Gastrocnemius medialis (tissue), 4 donors: Measurements from ENCODE around the gene ZNF492. TPM values are rescaled to one million over a fixed set of nuclear protein-coding genes. Genes with fewer than 3 reads are reported as not detected.

Experiments
- ATAC-seq, 2 donors: fragments of 150-250 bp; one replicate each; pipeline ENCODE4 v1.9.1; 2016
- DNase-seq, 2 donors: peaks; one replicate each; pipeline ENCODE4 v3.0.0-alpha.2; 2019
- H3K27ac ChIP-seq, 4 donors: fragments of 200-600 bp; sonication (generic); 1 replicate in 1 of 4; 2 replicates in 3 of 4; pipeline ENCODE4 v1.5.1; 2016 to 2018; ENCODE audit warnings: mild to moderate bottlenecking in 2 of 4, moderate library complexity in 1 of 4
- H3K27me3 ChIP-seq, 3 donors: fragments of 200-600 bp; sonication (generic) in 2 of 3; 1 replicate in 1 of 3; 2 replicates in 2 of 3; pipeline versions ENCODE4 v1.5.1 to v1.6.0; 2016 to 2019; ENCODE audit warnings: mild to moderate bottlenecking in 1 of 3, moderate library complexity in 1 of 3
- H3K36me3 ChIP-seq, 2 donors: fragments of 200-600 bp; sonication (generic) in 1 of 2; one replicate each; pipeline ENCODE4 v1.5.1; 2017 to 2018
- H3K4me1 ChIP-seq, 2 donors: fragments of 200-600 bp; sonication (generic) in 1 of 2; one replicate each; pipeline ENCODE4 v1.5.1; 2016 to 2017; ENCODE audit warnings: mild to moderate bottlenecking in 2 of 2
- H3K4me3 ChIP-seq, 4 donors: fragments of 200-600 bp; sonication (generic) in 3 of 4; 1 replicate in 1 of 4; 2 replicates in 3 of 4; pipeline ENCODE4 v1.5.1; 2016 to 2019; ENCODE audit warnings: mild to moderate bottlenecking in 2 of 4
- H3K9me3 ChIP-seq, 3 donors: fragments of 200-600 bp; sonication (generic) in 2 of 3; 1 replicate in 1 of 3; 2 replicates in 2 of 3; pipeline ENCODE4 v1.5.1; 2016 to 2019
- POLR2A ChIP-seq, 2 donors: fragments of 450-650 bp; IDR thresholded peaks; one replicate each; pipeline ENCODE4 v1.6.1; 2017; ENCODE audit warnings: antibody characterized with exemption in 2 of 2, mild to moderate bottlenecking in 2 of 2, moderate library complexity in 2 of 2
- in situ Hi-C, 4 donors: fragments of 200-750 bp; cut with MboI; loops; one replicate each; pipeline versions ENCODE4 v1.15.0 to v1.8.0; 2017; ENCODE audit warnings: low sequenced_read_pairs in 4 of 4
- intact Hi-C: fragments of 100-400 bp; cut with DNase I; formaldehyde crosslinking; loops from one replicate; pipeline ENCODE4 v1.15.1; 2023; ENCODE audit warnings: low total_unique reads
- total RNA-seq, 4 donors: library from RNA; depleted of rRNA; stranded (reverse); fragments of >200 nt; gene quantifications; one replicate each; pipeline versions ENCODE4 v1.1.0 to v1.2.3, GENCODE V29; 2016
- TF ChIP-seq, protein P1 (sequence below), 5 experiments: fragments of 450-650 bp in 3 of 5; fragments of 200-600 bp in 2 of 5; sonication (generic) in 2 of 5; IDR thresholded peaks in 4 of 5; conservative IDR thresholded peaks in 1 of 5; 1 replicate in 4 of 5; 2 replicates in 1 of 5; pipeline ENCODE4 v1.5.1; 2016 to 2019; ENCODE audit warnings: antibody characterized with exemption in 5 of 5, mild to moderate bottlenecking in 3 of 5, moderate library complexity in 3 of 5

ZNF492 gene
- total RNA-seq, 4 donors from 2014 or later = 0.36 TPM; not detected in 3

DNA sequence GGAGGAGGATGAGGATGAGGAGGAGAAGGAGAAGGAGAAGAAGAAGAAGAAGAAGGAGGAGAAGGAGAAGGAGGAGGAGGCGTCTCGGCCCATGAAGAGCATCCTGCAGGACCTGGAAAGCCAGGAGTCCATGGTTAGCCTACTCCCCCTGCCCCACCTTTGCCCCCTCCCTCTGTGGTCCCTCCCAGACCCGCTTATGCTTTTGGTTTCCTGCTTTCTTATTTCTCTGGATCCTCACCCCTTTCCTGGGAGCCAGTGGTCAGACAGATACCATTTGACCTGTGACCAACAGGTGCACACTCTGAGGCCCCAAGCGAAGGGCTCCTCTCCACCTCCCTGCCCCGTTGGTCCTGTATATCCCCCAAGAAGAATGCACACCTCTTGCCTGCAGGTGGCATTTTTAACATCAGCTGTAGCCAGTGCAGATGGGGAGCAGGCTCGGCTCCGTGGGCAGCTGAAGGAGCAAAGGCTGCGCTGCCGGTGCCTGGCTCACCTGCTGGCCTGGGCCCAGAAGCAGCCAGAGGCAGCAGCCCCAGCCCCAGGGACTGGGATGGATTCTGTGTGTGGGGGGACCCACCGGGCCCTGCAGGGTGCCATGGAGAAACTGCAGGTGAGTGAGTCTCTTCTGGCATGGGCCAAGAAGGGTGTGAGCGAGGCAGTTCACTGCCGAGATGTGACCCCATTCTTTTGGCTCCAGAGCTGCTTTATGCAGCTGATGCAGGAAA is 32.1 kb upstream of the ZNF492 start:
- intact Hi-C loops (no loop called here), in situ Hi-C loops (no loop called here)
- Histone ChIP-seq H3K4me3 (no peak overlapping the region), H3K27ac (no peak overlapping the region), H3K9me3 (no peaks in the 10 kb centered on the region), H3K4me1 (no peaks in the 10 kb centered on the region), H3K27me3 (no peaks in the 10 kb centered on the region), H3K36me3 (no peaks in the 10 kb centered on the region)
- ATAC-seq (no peak), DNase-seq (no peak)
- TF ChIP-seq POLR2A (IDR thresholded peaks at IDR 0.05) = no peak
- TF ChIP-seq, protein P1, sequence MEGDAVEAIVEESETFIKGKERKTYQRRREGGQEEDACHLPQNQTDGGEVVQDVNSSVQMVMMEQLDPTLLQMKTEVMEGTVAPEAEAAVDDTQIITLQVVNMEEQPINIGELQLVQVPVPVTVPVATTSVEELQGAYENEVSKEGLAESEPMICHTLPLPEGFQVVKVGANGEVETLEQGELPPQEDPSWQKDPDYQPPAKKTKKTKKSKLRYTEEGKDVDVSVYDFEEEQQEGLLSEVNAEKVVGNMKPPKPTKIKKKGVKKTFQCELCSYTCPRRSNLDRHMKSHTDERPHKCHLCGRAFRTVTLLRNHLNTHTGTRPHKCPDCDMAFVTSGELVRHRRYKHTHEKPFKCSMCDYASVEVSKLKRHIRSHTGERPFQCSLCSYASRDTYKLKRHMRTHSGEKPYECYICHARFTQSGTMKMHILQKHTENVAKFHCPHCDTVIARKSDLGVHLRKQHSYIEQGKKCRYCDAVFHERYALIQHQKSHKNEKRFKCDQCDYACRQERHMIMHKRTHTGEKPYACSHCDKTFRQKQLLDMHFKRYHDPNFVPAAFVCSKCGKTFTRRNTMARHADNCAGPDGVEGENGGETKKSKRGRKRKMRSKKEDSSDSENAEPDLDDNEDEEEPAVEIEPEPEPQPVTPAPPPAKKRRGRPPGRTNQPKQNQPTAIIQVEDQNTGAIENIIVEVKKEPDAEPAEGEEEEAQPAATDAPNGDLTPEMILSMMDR (IDR thresholded peaks at IDR 0.05 in 4 of 5, conservative IDR thresholded peaks at IDR 0.05 in 1 of 5) = no peak

DNA sequence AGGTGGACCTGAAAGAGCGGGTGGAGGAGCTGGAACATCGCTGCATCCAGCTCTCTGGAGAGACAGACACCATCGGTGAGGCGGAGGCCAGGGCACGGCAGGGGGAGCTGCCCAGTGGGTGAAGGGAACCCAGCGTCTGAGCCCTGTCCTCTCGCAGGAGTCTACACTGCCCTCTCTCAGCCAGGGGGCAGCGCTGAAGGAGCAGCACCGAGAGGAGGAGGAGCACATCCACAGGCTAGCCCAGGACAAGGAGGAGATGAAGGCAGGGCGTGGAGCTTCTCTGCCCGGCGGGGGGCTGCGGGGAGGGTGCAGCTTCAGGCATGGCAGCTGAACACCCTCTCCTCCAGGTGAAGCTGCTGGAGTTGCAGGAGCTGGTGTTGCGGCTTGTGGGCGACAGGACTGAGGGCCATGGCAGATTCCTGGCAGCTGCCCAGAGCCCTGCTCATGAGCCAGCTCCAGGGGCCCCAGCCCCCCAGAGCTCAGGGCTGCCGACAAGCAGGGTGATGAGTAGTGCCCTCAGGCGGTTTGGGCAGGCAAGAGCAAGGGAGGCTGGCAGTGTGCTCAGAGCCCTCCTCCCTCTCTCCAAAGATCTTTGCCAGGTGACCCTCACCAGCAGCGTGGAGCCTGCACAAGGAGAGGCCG is 31.4 kb upstream of the ZNF492 start:
- no peaks in the 10 kb centered on the region for H3K36me3 ChIP-seq
- H3K4me3 ChIP-seq = no peak overlapping the region
- in situ Hi-C loops (no loop called here), intact Hi-C loops (no loop called here)
- no peaks in the 10 kb centered on the region for H3K27me3 ChIP-seq
- no peaks in the 10 kb centered on the region for H3K4me1 ChIP-seq
- no peaks in the 10 kb centered on the region for H3K9me3 ChIP-seq
- no peak overlapping the region for H3K27ac ChIP-seq
- ATAC-seq (no peak), DNase-seq (no peak)
- no peak for TF ChIP-seq POLR2A (IDR thresholded peaks at IDR 0.05)
- TF ChIP-seq, protein P1 (IDR thresholded peaks at IDR 0.05 in 4 of 5, conservative IDR thresholded peaks at IDR 0.05 in 1 of 5) = no peak

DNA sequence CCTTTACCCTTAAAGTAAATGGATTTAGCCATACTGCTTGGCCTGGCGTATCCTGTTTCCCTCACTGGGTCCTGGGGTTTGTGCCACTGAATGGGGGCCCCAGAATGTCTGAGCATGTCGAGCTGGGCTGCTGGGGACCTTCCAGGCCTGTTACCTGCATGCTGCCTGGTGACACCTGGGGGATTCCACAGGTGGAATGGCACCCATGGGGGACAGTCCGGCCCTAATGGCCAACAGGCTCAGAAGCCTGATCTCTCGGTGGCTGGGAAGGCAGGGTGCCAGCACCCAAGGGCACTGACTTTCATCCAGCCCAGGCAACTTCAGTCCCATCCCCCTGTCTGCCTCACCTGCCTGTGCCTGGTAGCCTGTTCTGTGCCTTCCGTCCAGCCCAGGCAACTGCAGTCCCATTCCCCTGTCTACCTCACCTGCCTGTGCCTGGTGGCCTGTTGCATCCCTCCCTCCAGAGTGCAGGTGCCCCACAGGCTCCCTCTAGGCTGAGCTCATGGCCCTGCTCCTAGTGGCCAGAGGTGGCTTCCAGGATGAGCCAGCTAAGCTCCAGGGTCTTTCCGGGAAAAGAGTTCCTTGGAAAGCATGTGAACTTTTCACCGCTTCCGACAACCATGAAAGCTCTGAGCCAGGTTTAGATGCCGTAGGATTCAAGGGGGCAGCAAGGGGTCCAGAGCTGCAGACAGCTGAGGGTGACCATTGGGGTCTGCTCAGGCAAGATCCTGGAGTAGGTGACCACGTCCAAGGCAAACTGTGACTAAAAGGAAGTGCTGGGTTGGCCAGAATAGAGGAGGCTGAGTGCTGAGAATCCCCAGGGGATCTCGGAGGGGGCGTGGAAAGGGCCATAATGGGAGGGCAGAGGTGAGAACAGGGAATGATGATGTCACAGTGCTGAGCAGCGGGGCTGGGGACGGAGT is 30.3 kb upstream of the ZNF492 start:
- Histone ChIP-seq H3K36me3 (no peaks in the 10 kb centered on the region), H3K27me3 (no peaks in the 10 kb centered on the region), H3K4me1 (no peaks in the 10 kb centered on the region), H3K4me3 (no peak overlapping the region), H3K27ac (no peak overlapping the region), H3K9me3 (no peaks in the 10 kb centered on the region)
- DNase-seq (no peak), ATAC-seq (no peak)
- TF ChIP-seq, protein P1 (IDR thresholded peaks at IDR 0.05 in 4 of 5, conservative IDR thresholded peaks at IDR 0.05 in 1 of 5) = no peak
- TF ChIP-seq POLR2A (IDR thresholded peaks at IDR 0.05) = no peak
- in situ Hi-C loops (no loop called here), intact Hi-C loops (no loop called here)

DNA sequence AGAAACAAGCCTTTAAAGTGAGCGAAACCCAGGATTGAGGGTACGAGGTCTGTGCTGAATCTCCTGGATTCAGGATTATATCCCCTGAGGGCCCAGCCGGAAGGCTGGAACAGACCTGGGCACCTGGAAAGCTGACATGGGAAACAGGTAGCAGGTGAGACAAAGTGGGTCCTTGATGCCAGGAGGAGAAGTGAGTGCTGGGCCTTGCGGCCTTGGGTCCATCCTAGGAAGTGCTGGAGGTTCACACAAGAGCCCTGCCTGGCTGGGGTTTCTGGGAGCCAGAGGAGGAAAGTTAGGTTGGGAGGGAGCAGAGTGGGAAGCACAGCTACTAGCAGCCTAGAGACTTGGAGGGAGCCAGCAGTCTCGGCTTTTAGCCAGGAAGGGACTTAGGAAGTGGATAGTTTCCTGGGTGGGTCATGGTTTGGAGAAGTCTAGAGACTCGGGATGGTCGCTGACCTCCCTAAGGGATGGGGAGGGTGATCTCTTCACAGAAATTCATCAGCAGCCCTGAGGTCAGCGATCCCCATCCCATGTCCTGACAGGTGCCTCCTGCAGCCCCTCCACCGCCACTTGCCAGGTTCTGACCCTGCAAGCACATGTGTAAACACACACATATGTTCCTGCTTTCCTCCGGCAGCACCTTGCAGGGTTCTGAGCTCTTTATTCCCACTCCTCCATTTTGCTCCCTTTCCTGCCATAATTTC is 29.4 kb upstream of the ZNF492 start:
- in situ Hi-C loops = no loop called here

More for the DNA sequence above, 29.4 kb upstream of the ZNF492 start:
- Histone ChIP-seq H3K27me3 (no peaks in the 10 kb centered on the region), H3K27ac (no peak overlapping the region), H3K4me1 (no peaks in the 10 kb centered on the region), H3K4me3 (no peak overlapping the region), H3K36me3 (no peaks in the 10 kb centered on the region), H3K9me3 (no peaks in the 10 kb centered on the region)
- no peak for DNase-seq
- intact Hi-C loops = no loop called here
- no peak for TF ChIP-seq POLR2A (IDR thresholded peaks at IDR 0.05)
- TF ChIP-seq, protein P1 (IDR thresholded peaks at IDR 0.05 in 4 of 5, conservative IDR thresholded peaks at IDR 0.05 in 1 of 5) = no peak
- no peak for ATAC-seq
